HL-60 (cell line): ENCODE measurements around the gene EXOC3L2.

ENCODE experiments used
- DNase-seq, 2 experiments: peaks; one replicate each; pipeline ENCODE4 v3.0.0-alpha.2; 2010 to 2020; ENCODE audit warnings: low read depth in 1 of 2, low spot score in 1 of 2
- H3K27ac ChIP-seq: fragments of 250-450 bp; sonication (Bioruptor Pico); replicated peaks from 2 replicates; pipeline ENCODE4 v1.5.1; 2020; ENCODE audit warnings: mild to moderate bottlenecking, moderate library complexity
- H3K27me3 ChIP-seq: fragments of 250-450 bp; sonication (Bioruptor Pico); 2 replicates; pipeline ENCODE4 v1.5.1; 2021; ENCODE audit warnings: mild to moderate bottlenecking, moderate library complexity; ENCODE audit not compliant: insufficient read depth, poor library complexity, severe bottlenecking
- H3K4me3 ChIP-seq: replicated peaks from 2 replicates; pipeline ENCODE4 v1.5.1; 2011; ENCODE audit warnings: mild to moderate bottlenecking, control low read depth, low read length; ENCODE audit not compliant: insufficient read depth
- GABPA ChIP-seq: IDR thresholded peaks from 2 replicates; pipeline ENCODE4 v1.6.1; 2012; ENCODE audit warnings: low read depth
- POLR2AphosphoS5 ChIP-seq: IDR thresholded peaks from 2 replicates; pipeline ENCODE4 v1.6.1; 2012; ENCODE audit warnings: low read depth
- SPI1 ChIP-seq: IDR thresholded peaks from 2 replicates; pipeline ENCODE4 v1.6.1; 2012; ENCODE audit warnings: low read depth, mild to moderate bottlenecking, borderline replicate concordance
- TF ChIP-seq, protein P1 (sequence below): IDR thresholded peaks from one replicate; pipeline ENCODE4 v1.5.1; 2011; ENCODE audit warnings: low read length, control low read depth, inconsistent platforms; ENCODE audit not compliant: insufficient read depth
- TF ChIP-seq, protein P2 (sequence below): IDR thresholded peaks from 2 replicates; pipeline ENCODE4 v1.6.1; 2012; ENCODE audit warnings: low read depth; ENCODE audit not compliant: insufficient replicate concordance

EXOC3L2 gene

GRCh38 chr19:45218426-45218825 lies 26.8 kb downstream of the EXOC3L2 start:
- peaks cover 31% of the 10 kb centered on the region for H3K27me3 ChIP-seq
- H3K4me3 ChIP-seq = no peak overlapping the region
- TF ChIP-seq GABPA (no peak), SPI1 (no peak), POLR2AphosphoS5 (no peak)
- TF ChIP-seq, protein P1, sequence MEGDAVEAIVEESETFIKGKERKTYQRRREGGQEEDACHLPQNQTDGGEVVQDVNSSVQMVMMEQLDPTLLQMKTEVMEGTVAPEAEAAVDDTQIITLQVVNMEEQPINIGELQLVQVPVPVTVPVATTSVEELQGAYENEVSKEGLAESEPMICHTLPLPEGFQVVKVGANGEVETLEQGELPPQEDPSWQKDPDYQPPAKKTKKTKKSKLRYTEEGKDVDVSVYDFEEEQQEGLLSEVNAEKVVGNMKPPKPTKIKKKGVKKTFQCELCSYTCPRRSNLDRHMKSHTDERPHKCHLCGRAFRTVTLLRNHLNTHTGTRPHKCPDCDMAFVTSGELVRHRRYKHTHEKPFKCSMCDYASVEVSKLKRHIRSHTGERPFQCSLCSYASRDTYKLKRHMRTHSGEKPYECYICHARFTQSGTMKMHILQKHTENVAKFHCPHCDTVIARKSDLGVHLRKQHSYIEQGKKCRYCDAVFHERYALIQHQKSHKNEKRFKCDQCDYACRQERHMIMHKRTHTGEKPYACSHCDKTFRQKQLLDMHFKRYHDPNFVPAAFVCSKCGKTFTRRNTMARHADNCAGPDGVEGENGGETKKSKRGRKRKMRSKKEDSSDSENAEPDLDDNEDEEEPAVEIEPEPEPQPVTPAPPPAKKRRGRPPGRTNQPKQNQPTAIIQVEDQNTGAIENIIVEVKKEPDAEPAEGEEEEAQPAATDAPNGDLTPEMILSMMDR = no peak
- TF ChIP-seq, protein P2, sequence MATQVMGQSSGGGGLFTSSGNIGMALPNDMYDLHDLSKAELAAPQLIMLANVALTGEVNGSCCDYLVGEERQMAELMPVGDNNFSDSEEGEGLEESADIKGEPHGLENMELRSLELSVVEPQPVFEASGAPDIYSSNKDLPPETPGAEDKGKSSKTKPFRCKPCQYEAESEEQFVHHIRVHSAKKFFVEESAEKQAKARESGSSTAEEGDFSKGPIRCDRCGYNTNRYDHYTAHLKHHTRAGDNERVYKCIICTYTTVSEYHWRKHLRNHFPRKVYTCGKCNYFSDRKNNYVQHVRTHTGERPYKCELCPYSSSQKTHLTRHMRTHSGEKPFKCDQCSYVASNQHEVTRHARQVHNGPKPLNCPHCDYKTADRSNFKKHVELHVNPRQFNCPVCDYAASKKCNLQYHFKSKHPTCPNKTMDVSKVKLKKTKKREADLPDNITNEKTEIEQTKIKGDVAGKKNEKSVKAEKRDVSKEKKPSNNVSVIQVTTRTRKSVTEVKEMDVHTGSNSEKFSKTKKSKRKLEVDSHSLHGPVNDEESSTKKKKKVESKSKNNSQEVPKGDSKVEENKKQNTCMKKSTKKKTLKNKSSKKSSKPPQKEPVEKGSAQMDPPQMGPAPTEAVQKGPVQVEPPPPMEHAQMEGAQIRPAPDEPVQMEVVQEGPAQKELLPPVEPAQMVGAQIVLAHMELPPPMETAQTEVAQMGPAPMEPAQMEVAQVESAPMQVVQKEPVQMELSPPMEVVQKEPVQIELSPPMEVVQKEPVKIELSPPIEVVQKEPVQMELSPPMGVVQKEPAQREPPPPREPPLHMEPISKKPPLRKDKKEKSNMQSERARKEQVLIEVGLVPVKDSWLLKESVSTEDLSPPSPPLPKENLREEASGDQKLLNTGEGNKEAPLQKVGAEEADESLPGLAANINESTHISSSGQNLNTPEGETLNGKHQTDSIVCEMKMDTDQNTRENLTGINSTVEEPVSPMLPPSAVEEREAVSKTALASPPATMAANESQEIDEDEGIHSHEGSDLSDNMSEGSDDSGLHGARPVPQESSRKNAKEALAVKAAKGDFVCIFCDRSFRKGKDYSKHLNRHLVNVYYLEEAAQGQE = no peak
- no peak overlapping the region for H3K27ac ChIP-seq
- DNase-seq = no peak

GRCh38 chr19:45217957-45218334 lies 27.3 kb downstream of the EXOC3L2 start:
- Histone ChIP-seq H3K27me3 (peaks cover 33% of the 10 kb centered on the region), H3K4me3 (no peak overlapping the region), H3K27ac (no peak overlapping the region)
- DNase-seq = no peak
- TF ChIP-seq POLR2AphosphoS5 = no peak
- no peak for TF ChIP-seq GABPA
- no peak for TF ChIP-seq SPI1
- TF ChIP-seq, protein P1 = no peak

DNA sequence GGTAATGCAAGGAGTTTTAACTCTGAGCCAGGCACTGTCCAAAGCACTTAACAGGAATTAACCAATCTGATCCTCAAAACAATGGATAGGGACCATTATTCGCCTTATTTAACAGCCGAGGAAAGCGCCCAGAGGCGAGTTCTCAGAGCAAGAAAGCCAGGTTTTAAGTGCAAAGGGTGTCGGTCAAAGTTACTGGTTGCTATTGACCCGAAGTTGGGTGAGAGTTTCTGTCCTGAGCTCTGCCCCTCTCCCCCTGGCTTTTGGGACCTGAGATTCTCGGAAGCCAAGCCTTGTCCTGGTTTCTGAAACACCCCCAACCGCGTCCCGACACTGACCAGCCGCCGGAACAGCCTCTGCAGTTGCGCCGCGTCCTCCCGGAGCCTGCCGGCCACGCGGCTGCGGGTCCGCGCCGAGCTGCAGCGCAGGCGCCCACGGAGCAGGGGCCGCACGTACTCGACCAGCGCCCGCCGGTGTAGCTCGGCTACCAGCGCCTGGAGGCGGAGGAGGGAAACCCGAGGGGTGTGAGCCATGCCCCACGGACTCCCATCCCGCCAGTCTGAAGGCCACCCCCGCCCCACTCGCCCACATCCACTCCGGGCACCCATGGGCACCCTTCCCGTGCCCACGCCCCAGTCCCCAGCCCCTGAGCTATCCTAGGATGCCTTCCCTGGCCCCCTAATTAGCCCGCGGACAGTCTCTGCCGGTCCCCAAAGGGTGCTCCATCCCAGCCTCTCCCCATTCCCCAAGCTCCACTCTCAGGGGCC lies 27.8 kb downstream of the EXOC3L2 start:
- H3K4me3 ChIP-seq = no peak overlapping the region
- no peak for DNase-seq
- H3K27me3 ChIP-seq = peaks cover 30% of the 10 kb centered on the region
- H3K27ac ChIP-seq = no peak overlapping the region
- TF ChIP-seq GABPA = no peak
- TF ChIP-seq, protein P1 = no peak
- no peak for TF ChIP-seq POLR2AphosphoS5
- no peak for TF ChIP-seq SPI1
- TF ChIP-seq, protein P2 = no peak

DNA sequence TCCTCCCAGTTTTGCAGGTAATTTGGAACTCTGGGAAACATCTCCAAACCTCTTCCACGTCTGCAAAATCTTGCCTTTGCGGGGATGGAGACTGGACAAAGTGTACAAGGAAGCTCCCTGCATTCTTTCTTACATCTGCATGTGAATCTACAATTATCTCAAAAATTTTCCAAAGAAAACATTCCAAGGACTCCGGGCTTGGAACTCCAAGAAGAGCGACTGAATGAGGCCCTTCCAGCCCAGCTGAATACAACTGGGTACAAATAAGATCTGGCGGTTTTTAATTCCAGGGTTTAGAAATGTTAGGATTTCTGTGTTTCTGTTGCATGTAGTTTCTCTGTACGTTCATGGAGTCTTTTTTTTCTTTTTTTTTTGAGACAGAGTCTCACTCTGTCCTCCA lies 28.5 kb downstream of the EXOC3L2 start:
- Histone ChIP-seq H3K27me3 (peaks cover 32% of the 10 kb centered on the region), H3K4me3 (no peak overlapping the region), H3K27ac (no peak overlapping the region)
- no peak for DNase-seq
- TF ChIP-seq, protein P1 = no peak
- TF ChIP-seq SPI1 (no peak), POLR2AphosphoS5 (no peak), GABPA (no peak)
- TF ChIP-seq, protein P2 = no peak
